PC-3 (cell line): Measurements from ENCODE around the gene MET. TPM values are rescaled to one million over a fixed set of nuclear protein-coding genes. Genes with fewer than 3 reads are reported as not detected.

ENCODE experiments used
- ATAC-seq: fragments of 200-7000 bp; cut with Tn5 transposase; 2 replicates; pipeline ENCODE4 v1.9.1; 2020; ENCODE audit warnings: mild to moderate bottlenecking, moderate library complexity
- BruUV-seq: library from RNA; stranded (reverse); fragments of 400-500 nt; replicated peaks from 2 replicates; lab custom pipeline; 2021; lab: Mats Ljungman, UMichigan
- CTCF ChIA-PET: fragments of 300-600 bp; sonication (Branson Sonifier 250); formaldehyde crosslinking; loops from one replicate; lab custom pipeline; 2022; ENCODE audit warnings: antibody characterized with exemption; lab: Charles Lee
- POLR2A ChIA-PET: fragments of 300-600 bp; sonication (Branson Sonifier 250); formaldehyde crosslinking; loops from one replicate; lab custom pipeline; 2022; ENCODE audit warnings: antibody characterized with exemption; ENCODE audit not compliant: unreplicated experiment; lab: Charles Lee
- DNase-seq: peaks from one replicate; pipeline ENCODE4 v3.0.0-alpha.2; 2015
- H2AFZ ChIP-seq: fragments of 300-600 bp; sonication (generic); 2 replicates; pipeline ENCODE4 v1.6.0; 2016; ENCODE audit warnings: antibody characterized with exemption, low read length
- H3F3A ChIP-seq: fragments of 300-600 bp; sonication (generic); one replicate; pipeline ENCODE4 v1.6.0; 2017; ENCODE audit warnings: antibody characterized with exemption, low read length, control low read depth, mild to moderate bottlenecking; ENCODE audit not compliant: unreplicated experiment
- H3K27ac ChIP-seq: fragments of 300-600 bp; sonication (generic); 2 replicates; pipeline ENCODE4 v1.5.1; 2016; ENCODE audit warnings: mild to moderate bottlenecking, low read length
- H3K27me3 ChIP-seq: fragments of 300-600 bp; sonication (generic); 2 replicates; pipeline ENCODE4 v1.6.1; 2016; ENCODE audit warnings: low read length, mixed read lengths
- H3K36me3 ChIP-seq: fragments of 300-600 bp; sonication (generic); 2 replicates; pipeline ENCODE4 v1.6.1; 2016; ENCODE audit warnings: low read depth, mixed run types, low read length, mixed read lengths
- H3K4me1 ChIP-seq: fragments of 300-600 bp; sonication (generic); 2 replicates; pipeline ENCODE4 v1.5.1; 2016; ENCODE audit warnings: low read length; ENCODE audit not compliant: insufficient read depth
- H3K4me2 ChIP-seq: fragments of 300-600 bp; sonication (generic); 2 replicates; pipeline ENCODE4 v1.6.0; 2016; ENCODE audit warnings: low read length
- H3K4me3 ChIP-seq: fragments of 300-600 bp; sonication (generic); 2 replicates; pipeline ENCODE4 v1.5.1; 2016; ENCODE audit warnings: mild to moderate bottlenecking, low read length, mixed read lengths
- H3K79me2 ChIP-seq: fragments of 300-600 bp; sonication (generic); 2 replicates; pipeline ENCODE4 v1.6.1; 2017; ENCODE audit warnings: low read length, mixed read lengths
- H3K9ac ChIP-seq: fragments of 300-600 bp; sonication (generic); 2 replicates; pipeline ENCODE4 v1.6.0; 2016; ENCODE audit warnings: mild to moderate bottlenecking, low read length
- H3K9me2 ChIP-seq: fragments of 300-600 bp; sonication (generic); replicated peaks from 2 replicates; pipeline ENCODE4 v1.6.1; 2016; ENCODE audit warnings: mixed run types, low read length, mixed read lengths
- H3K9me3 ChIP-seq: fragments of 300-600 bp; sonication (generic); 2 replicates; pipeline ENCODE4 v1.6.1; 2016; ENCODE audit warnings: low read length, mixed read lengths
- H4K20me1 ChIP-seq: fragments of 300-600 bp; sonication (generic); 2 replicates; pipeline ENCODE4 v1.6.1; 2016; ENCODE audit warnings: low read length, mixed read lengths
- CTCF ChIP-seq: fragments of 300-600 bp; sonication (generic); conservative IDR thresholded peaks from 2 replicates; pipeline ENCODE4 v1.5.1; 2017; ENCODE audit warnings: antibody characterized with exemption, low read depth, mild to moderate bottlenecking, low read length
- EZH2 ChIP-seq: fragments of 300-600 bp; sonication (generic); IDR thresholded peaks from one replicate; pipeline ENCODE4 v1.6.1; 2017; ENCODE audit warnings: antibody characterized with exemption, mild to moderate bottlenecking, low read length; ENCODE audit not compliant: unreplicated experiment
- EZH2phosphoT487 ChIP-seq: fragments of 300-600 bp; sonication (generic); IDR thresholded peaks from 2 replicates; pipeline ENCODE4 v1.6.1; 2018; ENCODE audit warnings: mild to moderate bottlenecking, antibody characterized with exemption, low read length, borderline replicate concordance
- intact Hi-C: fragments of 100-400 bp; cut with micrococcal nuclease; formaldehyde crosslinking; loops from 2 replicates; pipeline ENCODE4 v1.9.0; 2023
- total RNA-seq: library from RNA; depleted of rRNA; stranded (reverse); fragments of >200 nt; gene quantifications from 2 replicates; pipeline ENCODE4 v1.2.3, GENCODE V29; 2014

Gene MET
- total RNA-seq, 1 experiment from 2014 or later, result 118 TPM

GRCh38 chr7:116699722-116700120 lies 27.7 kb downstream of the MET start:
- no peak overlapping the region for H3K4me3 ChIP-seq
- no peak overlapping the region for H3K4me2 ChIP-seq
- H3F3A ChIP-seq, result no peaks in the 10 kb centered on the region
- no peak overlapping the region for H3K9ac ChIP-seq
- no peaks in the 10 kb centered on the region for H4K20me1 ChIP-seq
- H3K27ac ChIP-seq, result peak overlapping the region; percentile 15
- H3K4me1 ChIP-seq, result peaks cover 47% of the 10 kb centered on the region
- intact Hi-C loops, result no loop called here
- H3K9me3 ChIP-seq, result no peaks in the 10 kb centered on the region
- no peak overlapping the region for H2AFZ ChIP-seq
- peaks cover 82% of the 10 kb centered on the region for H3K36me3 ChIP-seq
- TSS peak; percentile 44 for BruUV-seq
- DNase-seq (no peak), ATAC-seq (no peak)
- no peak for TF ChIP-seq EZH2
- no peak for TF ChIP-seq EZH2phosphoT487
- TF ChIP-seq CTCF, result no peak
- H3K79me2 ChIP-seq, result peaks cover 100% of the 10 kb centered on the region
- H3K27me3 ChIP-seq, result no peaks in the 10 kb centered on the region
- no peaks in the 10 kb centered on the region for H3K9me2 ChIP-seq
- ChIA-PET CTCF (no interaction called here), POLR2A (no interaction called here)

GRCh38 chr7:116702046-116702785 lies 30.2 kb downstream of the MET start:
- Histone ChIP-seq H3K36me3 (peaks cover 65% of the 10 kb centered on the region), H2AFZ (no peak overlapping the region), H3K4me1 (peaks cover 72% of the 10 kb centered on the region), H3K79me2 (peaks cover 100% of the 10 kb centered on the region), H3F3A (no peaks in the 10 kb centered on the region), H3K4me3 (no peak overlapping the region), H3K4me2 (peak overlapping the region; percentile 38; the same call in 1 of the 2 replicates), H3K9me2 (no peaks in the 10 kb centered on the region), H3K9me3 (no peaks in the 10 kb centered on the region), H4K20me1 (no peaks in the 10 kb centered on the region), H3K27ac (0 out of 2 replicates have a peak overlapping the region, but pooled peaks have one; percentile 0), H3K27me3 (no peaks in the 10 kb centered on the region), H3K9ac (no peak overlapping the region)
- ChIA-PET POLR2A (no interaction called here), CTCF (no interaction called here)
- intact Hi-C loops, result no loop called here
- ATAC-seq (peak; percentile 3; the same call in 1 of the 2 replicates), DNase-seq (peak; percentile 64)
- no peak for TF ChIP-seq EZH2phosphoT487
- no peak for TF ChIP-seq EZH2
- no peak for TF ChIP-seq CTCF
- no TSS peak for BruUV-seq

GRCh38 chr7:116704650-116705228 lies 32.7 kb downstream of the MET start:
- Histone ChIP-seq H3F3A (no peaks in the 10 kb centered on the region), H3K27me3 (no peaks in the 10 kb centered on the region), H3K4me2 (peak overlapping the region; percentile 76), H3K4me1 (peaks cover 97% of the 10 kb centered on the region), H2AFZ (no peak overlapping the region), H3K9ac (no peak overlapping the region), H3K9me2 (no peaks in the 10 kb centered on the region), H3K9me3 (no peaks in the 10 kb centered on the region), H3K36me3 (peaks cover 43% of the 10 kb centered on the region), H3K79me2 (peaks cover 100% of the 10 kb centered on the region), H3K4me3 (no peak overlapping the region), H3K27ac (peak overlapping the region; percentile 23), H4K20me1 (no peaks in the 10 kb centered on the region)
- BruUV-seq, result no TSS peak
- DNase-seq (no peak), ATAC-seq (no peak)
- CTCF ChIA-PET, result no interaction called here
- TF ChIP-seq EZH2 (no peak), CTCF (no peak), EZH2phosphoT487 (no peak)
- intact Hi-C loops, result no loop called here
- POLR2A ChIA-PET, result no interaction called here
